Measurements from ENCODE around the gene DNAJC21.

The DNAJC21 gene

GRCh38 chr5:34977934-34978613, 48.7 kb downstream of the DNAJC21 start:
- no peak for DNase-seq (ENCODE audit: low read depth in 2 of 2)

GRCh38 chr5:34978681-34979080, 49.3 kb downstream of the DNAJC21 start:
- DNase-seq (ENCODE audit: low read depth in 2 of 2): no peak

DNA sequence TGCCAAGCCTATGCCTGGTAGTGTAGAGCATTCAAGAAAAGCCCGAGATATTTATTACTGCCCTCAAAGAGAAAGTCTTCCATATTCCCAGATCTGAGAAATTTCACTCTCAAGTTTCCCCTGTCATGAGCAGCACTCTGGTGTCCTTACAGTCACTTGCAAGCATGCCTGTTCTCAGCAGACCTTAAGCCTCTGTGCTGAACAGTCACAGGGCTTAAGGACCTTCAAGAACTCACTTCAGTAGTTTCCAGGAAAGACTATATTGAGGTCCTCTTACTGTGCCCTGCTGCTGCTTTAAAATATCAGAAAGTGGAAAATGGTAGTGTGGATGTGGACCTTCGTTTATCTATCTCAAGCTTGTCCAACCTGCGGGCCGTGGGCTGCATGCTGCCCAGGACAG, 53.5 kb downstream of the DNAJC21 start:
- DNase-seq (ENCODE audit: low read depth in 2 of 2): no peak

DNA sequence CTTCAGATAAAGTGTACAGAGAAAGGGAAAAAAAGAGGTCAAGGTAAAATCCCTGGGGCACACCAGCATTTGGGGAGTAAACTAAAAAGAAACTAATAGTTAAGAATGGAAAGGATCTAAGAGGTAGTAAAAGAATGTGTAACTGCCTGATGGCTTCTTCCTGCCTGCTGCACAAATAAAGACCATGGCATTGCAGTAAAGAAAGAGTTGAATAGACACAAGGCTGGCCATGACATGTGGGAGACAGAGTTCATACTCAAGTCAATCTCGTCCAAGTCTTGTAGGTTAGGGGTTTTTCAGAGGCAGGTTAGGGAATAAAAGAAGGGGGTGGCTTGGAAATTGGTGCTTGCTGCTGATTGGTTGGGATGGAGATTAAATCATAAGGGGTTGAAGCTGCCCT, 57.6 kb downstream of the DNAJC21 start:
- no peak for DNase-seq (ENCODE audit: low read depth in 2 of 2)

- no peak for DNase-seq (ENCODE audit: low read depth in 2 of 2)
These were observed 62.3 kb downstream of the DNAJC21 start for GRCh38 chr5:34991486-34992238.

- no peak for DNase-seq (ENCODE audit: low read depth in 2 of 2)
These were observed 64.6 kb downstream of the DNAJC21 start for GRCh38 chr5:34993951-34994350.

- DNase-seq (ENCODE audit: low read depth in 2 of 2): no peak
These were observed 66.9 kb downstream of the DNAJC21 start for GRCh38 chr5:34996261-34996660.

DNA sequence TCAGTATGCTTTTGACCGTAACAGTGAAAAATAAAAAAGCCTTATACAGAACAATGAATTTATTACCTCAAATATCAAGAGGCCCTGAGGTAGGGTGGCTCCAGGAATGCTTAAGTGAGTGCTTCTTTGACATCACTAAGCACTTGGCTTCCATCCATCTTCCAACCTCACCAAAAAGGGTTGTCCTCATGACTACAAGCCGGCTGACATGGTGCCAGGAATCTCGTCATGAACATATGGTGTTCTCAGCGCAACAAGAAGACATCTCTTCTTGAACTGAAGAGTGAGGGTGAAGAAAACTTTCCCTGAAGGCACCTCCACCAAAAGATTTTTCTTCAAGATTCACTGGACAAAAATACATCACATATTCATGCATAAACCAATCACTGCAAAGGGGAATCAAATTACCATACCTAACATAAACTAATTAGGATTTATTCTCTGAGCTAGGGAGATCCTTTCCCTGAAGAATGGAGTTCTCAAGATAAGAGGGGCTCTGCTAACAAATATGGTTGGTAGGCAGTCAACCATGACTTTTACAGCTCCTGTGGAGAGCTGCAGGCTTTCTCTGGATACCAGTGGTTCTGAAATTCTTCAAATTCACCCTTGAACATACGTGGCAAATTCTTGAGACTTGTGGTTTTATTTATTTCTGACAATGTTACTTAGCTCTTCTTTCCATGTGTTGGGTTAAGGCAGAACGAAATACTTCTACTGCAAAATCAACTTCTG, 68.9 kb downstream of the DNAJC21 start:
- no peak for DNase-seq (ENCODE audit: low read depth in 2 of 2)

- no peak for DNase-seq (ENCODE audit: low read depth in 2 of 2)
These were observed 72.5 kb downstream of the DNAJC21 start for GRCh38 chr5:35001842-35002241.

GRCh38 chr5:35002459-35002858, 73.1 kb downstream of the DNAJC21 start:
- DNase-seq (ENCODE audit: low read depth in 2 of 2): no peak

GRCh38 chr5:35003018-35003957, 73.9 kb downstream of the DNAJC21 start:
- DNase-seq (ENCODE audit: low read depth in 2 of 2): peak; percentile 52 to 66

- no peak for DNase-seq (ENCODE audit: low read depth in 2 of 2)
These were observed 74.8 kb downstream of the DNAJC21 start for GRCh38 chr5:35004200-35004599.

DNA sequence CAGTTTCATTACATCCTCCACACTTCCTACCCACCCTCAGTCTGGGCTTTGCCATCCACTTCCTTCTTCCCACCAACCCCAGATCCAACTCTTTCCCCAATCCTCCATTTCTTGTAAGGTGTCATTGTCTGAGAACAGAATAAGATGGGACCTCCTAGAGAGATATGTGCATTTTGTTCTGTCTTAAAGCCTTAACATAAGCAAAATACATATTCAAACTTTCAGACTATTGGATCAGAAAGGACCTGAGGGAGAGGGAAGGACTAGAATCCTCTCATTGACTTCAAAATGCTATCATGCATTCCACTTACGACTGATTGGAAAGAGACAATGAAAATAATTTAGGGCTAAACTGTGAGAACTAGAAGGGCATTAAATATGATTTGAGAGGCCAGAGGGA, 75.4 kb downstream of the DNAJC21 start:
- DNase-seq (ENCODE audit: low read depth in 2 of 2): no peak
